Osteocyte (in vitro differentiated cells): ENCODE data around the gene CSH2. TPM values are rescaled to one million over a fixed set of nuclear protein-coding genes. Genes with fewer than 3 reads are reported as not detected.

Experiments
- DNase-seq: peaks from one replicate; pipeline ENCODE4 v3.0.0; 2021; ENCODE audit warnings: mixed read lengths; ENCODE audit not compliant: unreplicated experiment; ENCODE audit errors: extremely low spot score
- H3K27ac Mint-ChIP-seq: one replicate; pipeline ENCODE4 v1.8.0; 2021; ENCODE audit warnings: mild to moderate bottlenecking, mixed read lengths; ENCODE audit not compliant: unreplicated experiment
- H3K27me3 Mint-ChIP-seq: one replicate; pipeline ENCODE4 v1.8.0; 2021; ENCODE audit warnings: mixed read lengths; ENCODE audit not compliant: unreplicated experiment
- H3K36me3 Mint-ChIP-seq: one replicate; pipeline ENCODE4 v1.8.0; 2021; ENCODE audit warnings: mixed read lengths; ENCODE audit not compliant: unreplicated experiment
- H3K4me1 Mint-ChIP-seq: one replicate; pipeline ENCODE4 v1.8.0; 2021; ENCODE audit warnings: mixed read lengths; ENCODE audit not compliant: unreplicated experiment
- H3K4me3 Mint-ChIP-seq: one replicate; pipeline ENCODE4 v1.8.0; 2021; ENCODE audit warnings: mild to moderate bottlenecking, moderate library complexity, mixed read lengths; ENCODE audit not compliant: unreplicated experiment
- H3K9me3 Mint-ChIP-seq: one replicate; pipeline ENCODE4 v1.8.0; 2021; ENCODE audit warnings: mixed read lengths; ENCODE audit not compliant: unreplicated experiment
- CTCF ChIP-seq: fragments of 200-600 bp; sonication (generic); IDR thresholded peaks from 2 replicates; pipeline ENCODE4 v1.5.0; 2021; ENCODE audit warnings: antibody characterized with exemption, mild to moderate bottlenecking, moderate library complexity
- total RNA-seq: library from RNA; stranded (reverse); gene quantifications from 2 replicates; pipeline ENCODE4 v1.2.1, GENCODE V29; 2021

CSH2 gene
- total RNA-seq, 1 donor from 2014 or later, result not detected

- no peak for TF ChIP-seq CTCF
- H3K4me1 Mint-ChIP-seq, result peaks cover 4% of the 10 kb centered on the region
- DNase-seq, result no peak
- H3K27ac Mint-ChIP-seq, result no peak overlapping the region
- H3K27me3 Mint-ChIP-seq, result peaks cover 36% of the 10 kb centered on the region
- no peak overlapping the region for H3K4me3 Mint-ChIP-seq
- no peaks in the 10 kb centered on the region for H3K9me3 Mint-ChIP-seq
- no peaks in the 10 kb centered on the region for H3K36me3 Mint-ChIP-seq
Measured at GRCh38 chr17:63853260-63853659, 20.2 kb downstream of the CSH2 start.

DNA sequence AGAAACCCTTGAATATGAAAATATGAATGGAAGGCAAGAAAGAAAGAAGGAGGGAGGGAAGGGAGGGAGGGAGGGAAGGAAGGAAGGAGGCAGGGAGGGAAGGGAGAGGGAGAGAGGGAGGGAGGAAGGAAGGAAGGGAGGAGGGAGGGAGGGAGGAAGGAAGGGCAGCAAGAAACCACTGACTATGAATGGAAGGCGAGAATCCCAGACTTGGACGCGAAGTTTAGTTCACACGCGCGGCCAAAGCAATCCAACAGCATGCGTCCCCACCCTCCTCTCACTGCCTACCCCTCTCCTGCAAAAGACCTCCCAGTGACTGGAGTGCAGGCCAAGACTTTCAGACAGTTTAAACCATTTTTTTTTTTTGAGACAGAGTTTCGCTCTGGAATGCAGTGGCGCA is 23.1 kb downstream of the CSH2 start:
- Mint-ChIP-seq H3K36me3 (no peaks in the 10 kb centered on the region), H3K4me3 (no peak overlapping the region), H3K27me3 (peaks cover 30% of the 10 kb centered on the region), H3K4me1 (peaks cover 6% of the 10 kb centered on the region), H3K9me3 (no peaks in the 10 kb centered on the region), H3K27ac (no peak overlapping the region)
- no peak for TF ChIP-seq CTCF
- DNase-seq, result no peak

DNA sequence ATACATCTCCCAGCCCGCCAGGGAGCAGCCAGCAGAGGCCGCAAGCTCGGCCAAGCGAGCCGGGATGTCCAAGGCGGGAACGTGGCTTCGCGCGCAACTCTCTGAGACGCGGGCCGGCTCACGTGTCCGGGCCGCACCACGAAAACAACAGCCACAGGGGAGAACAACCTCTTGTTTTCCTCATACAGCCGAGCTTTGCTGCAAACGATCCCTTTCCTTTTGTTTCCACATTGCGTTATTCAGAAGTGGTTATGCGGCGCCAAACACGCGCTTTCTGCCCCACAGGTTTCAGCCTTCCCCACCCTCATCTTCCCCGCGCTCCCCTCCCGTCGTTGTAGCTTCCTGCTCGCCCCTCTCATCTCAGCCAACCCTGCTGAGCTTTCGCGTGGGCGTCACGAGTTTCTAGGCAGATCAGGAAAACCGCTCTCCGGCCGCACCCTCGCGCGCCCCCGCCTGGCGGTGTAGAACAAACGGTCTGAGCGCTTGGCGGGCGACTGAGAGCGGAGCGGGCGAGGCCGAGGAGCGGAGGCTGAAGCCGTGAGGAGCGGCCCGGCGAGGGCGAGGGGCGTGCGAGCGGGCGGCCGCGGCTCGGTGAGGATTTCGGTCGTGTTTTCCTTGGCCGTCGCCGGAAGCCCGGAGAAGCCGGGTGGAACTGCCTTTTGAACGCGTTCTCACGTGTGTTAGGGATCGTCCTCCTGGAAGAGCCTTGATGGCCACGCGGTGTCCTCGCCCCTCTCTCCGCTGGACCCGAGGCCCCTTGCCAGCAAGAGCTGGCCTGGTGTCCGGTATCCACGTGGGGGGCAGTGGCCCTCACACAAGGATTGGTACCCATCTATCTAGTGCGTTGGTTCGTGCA is 24.4 kb downstream of the CSH2 start:
- H3K36me3 Mint-ChIP-seq, result no peaks in the 10 kb centered on the region
- H3K4me1 Mint-ChIP-seq, result peaks cover 9% of the 10 kb centered on the region
- H3K4me3 Mint-ChIP-seq, result peak overlapping the region; percentile 74
- peak; percentile 55 for TF ChIP-seq CTCF
- H3K9me3 Mint-ChIP-seq, result no peaks in the 10 kb centered on the region
- DNase-seq, result peak; percentile 93
- H3K27ac Mint-ChIP-seq, result peak overlapping the region; percentile 71
- peaks cover 17% of the 10 kb centered on the region for H3K27me3 Mint-ChIP-seq

GRCh38 chr17:63847525-63848249 is 25.8 kb downstream of the CSH2 start:
- no peaks in the 10 kb centered on the region for H3K9me3 Mint-ChIP-seq
- peak overlapping the region; percentile 3 for H3K4me3 Mint-ChIP-seq
- no peak for TF ChIP-seq CTCF
- peaks cover 18% of the 10 kb centered on the region for H3K4me1 Mint-ChIP-seq
- H3K36me3 Mint-ChIP-seq, result no peaks in the 10 kb centered on the region
- peaks cover 8% of the 10 kb centered on the region for H3K27me3 Mint-ChIP-seq
- no peak for DNase-seq
- H3K27ac Mint-ChIP-seq, result no peak overlapping the region

DNA sequence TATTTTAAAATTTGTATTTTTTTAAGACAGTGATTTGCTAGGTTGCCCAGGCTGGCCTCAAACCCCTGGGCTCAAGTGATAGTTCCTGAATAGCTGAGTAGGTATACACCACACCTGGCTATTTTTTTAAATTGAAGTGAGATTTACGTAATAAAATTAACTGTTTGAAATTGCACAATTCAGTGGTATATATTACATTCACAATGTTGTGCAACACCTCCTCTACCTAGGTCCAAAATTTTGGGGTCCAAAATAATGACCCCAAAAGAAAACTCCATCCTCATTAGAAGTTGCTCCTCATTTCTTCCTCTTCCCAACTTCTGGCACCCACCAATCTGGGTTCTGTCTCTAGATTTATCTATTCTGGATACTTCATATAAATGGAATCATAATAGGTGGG is 28.0 kb downstream of the CSH2 start:
- no peak overlapping the region for H3K27ac Mint-ChIP-seq

More for the DNA sequence above, 28.0 kb downstream of the CSH2 start:
- H3K4me1 Mint-ChIP-seq, result peaks cover 29% of the 10 kb centered on the region
- no peak for TF ChIP-seq CTCF
- H3K4me3 Mint-ChIP-seq, result no peak overlapping the region
- no peak for DNase-seq
- no peaks in the 10 kb centered on the region for H3K27me3 Mint-ChIP-seq
- H3K9me3 Mint-ChIP-seq, result no peaks in the 10 kb centered on the region
- no peaks in the 10 kb centered on the region for H3K36me3 Mint-ChIP-seq
